ENCODE measurements around the gene TBX15.

The TBX15 gene

DNA sequence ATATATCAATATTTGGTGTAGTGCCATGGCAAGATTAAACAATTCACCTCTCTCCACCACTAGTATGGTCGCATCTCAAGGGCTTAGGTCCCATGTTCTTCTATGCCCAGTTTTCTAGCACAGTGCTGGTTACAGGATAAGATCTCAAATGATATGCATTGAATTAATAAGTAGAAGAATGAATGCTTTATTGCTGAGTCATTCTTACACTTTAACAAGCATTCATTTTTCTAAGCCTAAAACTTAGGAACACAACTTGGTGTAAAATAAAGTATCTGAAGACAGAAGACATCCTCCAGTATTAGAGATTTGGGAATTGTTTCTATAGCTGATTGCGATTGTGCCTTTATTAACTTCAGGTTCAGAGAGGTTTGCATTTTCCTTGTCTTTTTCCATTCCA is 85.8 kb downstream of the TBX15 start:
- Histone ChIP-seq H3K4me1 (ENCODE audit: low read length) (no peaks in the 10 kb centered on the region), H3K4me3 (ENCODE audit: low read length) (no peak overlapping the region), H4K20me1 (ENCODE audit: insufficient read depth, low read length) (no peaks in the 10 kb centered on the region), H2AFZ (ENCODE audit: low read depth, low read length) (no peak overlapping the region), H3K4me2 (ENCODE audit: low read length) (no peak overlapping the region), H3K9ac (ENCODE audit: low read length) (no peak overlapping the region), H3K27ac (ENCODE audit: low read length) (no peak overlapping the region), H3K9me3 (ENCODE audit: insufficient read depth, low read length) (no peaks in the 10 kb centered on the region), H3K27me3 (ENCODE audit: low read depth, low read length) (no peaks in the 10 kb centered on the region), H3K36me3 (replicated peaks; ENCODE audit: low read depth, low read length) (no peaks in the 10 kb centered on the region), H3K79me2 (ENCODE audit: low read length) (no peaks in the 10 kb centered on the region)
- TF ChIP-seq EZH2phosphoT487 (IDR thresholded peaks at IDR 0.05; ENCODE audit: low read depth) = no peak
- TF ChIP-seq, protein P1, sequence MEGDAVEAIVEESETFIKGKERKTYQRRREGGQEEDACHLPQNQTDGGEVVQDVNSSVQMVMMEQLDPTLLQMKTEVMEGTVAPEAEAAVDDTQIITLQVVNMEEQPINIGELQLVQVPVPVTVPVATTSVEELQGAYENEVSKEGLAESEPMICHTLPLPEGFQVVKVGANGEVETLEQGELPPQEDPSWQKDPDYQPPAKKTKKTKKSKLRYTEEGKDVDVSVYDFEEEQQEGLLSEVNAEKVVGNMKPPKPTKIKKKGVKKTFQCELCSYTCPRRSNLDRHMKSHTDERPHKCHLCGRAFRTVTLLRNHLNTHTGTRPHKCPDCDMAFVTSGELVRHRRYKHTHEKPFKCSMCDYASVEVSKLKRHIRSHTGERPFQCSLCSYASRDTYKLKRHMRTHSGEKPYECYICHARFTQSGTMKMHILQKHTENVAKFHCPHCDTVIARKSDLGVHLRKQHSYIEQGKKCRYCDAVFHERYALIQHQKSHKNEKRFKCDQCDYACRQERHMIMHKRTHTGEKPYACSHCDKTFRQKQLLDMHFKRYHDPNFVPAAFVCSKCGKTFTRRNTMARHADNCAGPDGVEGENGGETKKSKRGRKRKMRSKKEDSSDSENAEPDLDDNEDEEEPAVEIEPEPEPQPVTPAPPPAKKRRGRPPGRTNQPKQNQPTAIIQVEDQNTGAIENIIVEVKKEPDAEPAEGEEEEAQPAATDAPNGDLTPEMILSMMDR (IDR thresholded peaks at IDR 0.05; ENCODE audit: low read depth, low read length) = no peak

DNA sequence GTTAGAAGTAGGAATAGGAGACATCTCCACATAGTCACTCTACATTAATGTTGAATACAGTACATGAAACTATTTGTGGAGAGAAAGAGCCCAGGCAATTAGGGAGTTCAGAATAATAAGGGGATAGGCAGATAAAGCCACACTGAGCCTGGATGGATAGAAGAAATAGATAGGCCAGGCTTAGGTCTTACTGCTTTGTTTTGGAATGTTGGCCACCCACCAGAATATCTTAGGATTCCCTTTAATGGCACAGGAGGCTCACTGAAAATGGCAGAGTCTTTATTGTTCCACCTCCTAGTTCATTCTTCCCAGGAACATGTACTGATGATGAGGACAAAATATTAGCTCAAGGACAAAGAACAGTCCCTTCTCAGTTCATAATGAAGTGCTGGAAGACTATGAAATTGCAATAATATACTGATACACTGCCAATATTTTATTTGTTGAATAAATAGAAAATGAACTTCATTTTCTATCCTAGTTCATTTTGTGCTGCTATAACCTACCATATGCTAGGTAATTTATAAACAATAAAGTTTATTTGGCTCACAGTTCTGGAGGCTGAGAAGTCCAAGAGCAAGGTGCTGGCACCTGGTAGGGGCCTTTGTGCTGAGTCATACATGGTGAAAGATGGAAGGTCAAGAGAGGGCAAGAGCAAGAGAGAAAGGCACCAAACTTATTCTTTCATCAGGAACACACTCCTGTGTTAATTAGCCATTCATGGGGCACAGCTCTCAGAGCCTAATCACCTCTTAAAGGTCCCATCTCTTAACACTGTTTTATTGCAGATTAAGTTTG is 87.3 kb downstream of the TBX15 start:
- Histone ChIP-seq H3K79me2 (ENCODE audit: low read length) (no peaks in the 10 kb centered on the region), H2AFZ (ENCODE audit: low read depth, low read length) (no peak overlapping the region), H3K27ac (ENCODE audit: low read length) (no peak overlapping the region), H3K9me3 (ENCODE audit: insufficient read depth, low read length) (no peaks in the 10 kb centered on the region), H3K36me3 (replicated peaks; ENCODE audit: low read depth, low read length) (no peaks in the 10 kb centered on the region), H3K4me3 (ENCODE audit: low read length) (no peak overlapping the region), H4K20me1 (ENCODE audit: insufficient read depth, low read length) (no peaks in the 10 kb centered on the region), H3K27me3 (ENCODE audit: low read depth, low read length) (no peaks in the 10 kb centered on the region), H3K4me1 (ENCODE audit: low read length) (no peaks in the 10 kb centered on the region), H3K4me2 (ENCODE audit: low read length) (no peak overlapping the region), H3K9ac (ENCODE audit: low read length) (no peak overlapping the region)
- no peak for TF ChIP-seq EZH2phosphoT487 (IDR thresholded peaks at IDR 0.05; ENCODE audit: low read depth)
- TF ChIP-seq, protein P1 (IDR thresholded peaks at IDR 0.05; ENCODE audit: low read depth, low read length) = no peak

DNA sequence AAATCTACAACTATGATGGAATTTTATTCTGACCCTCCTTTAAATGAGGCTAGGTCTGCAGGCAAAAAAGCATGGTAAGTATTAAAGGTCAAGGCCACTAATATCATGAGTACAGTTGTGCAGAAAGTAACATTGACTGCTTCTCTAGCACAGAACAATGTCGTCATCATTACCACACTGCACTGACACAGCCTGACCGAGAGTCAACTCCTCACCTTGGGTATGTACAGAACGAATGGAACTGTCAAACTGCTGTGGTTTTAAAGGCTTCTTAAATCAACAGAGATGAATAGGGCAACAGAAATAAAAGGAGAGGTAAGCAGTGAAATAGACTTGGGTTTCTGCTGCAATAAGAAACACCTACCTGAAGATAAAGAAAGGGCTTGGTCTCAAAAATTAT is 88.8 kb downstream of the TBX15 start:
- Histone ChIP-seq H3K4me1 (ENCODE audit: low read length) (no peaks in the 10 kb centered on the region), H3K9me3 (ENCODE audit: insufficient read depth, low read length) (no peaks in the 10 kb centered on the region), H3K9ac (ENCODE audit: low read length) (no peak overlapping the region), H3K79me2 (ENCODE audit: low read length) (no peaks in the 10 kb centered on the region), H3K27ac (ENCODE audit: low read length) (no peak overlapping the region), H3K4me3 (ENCODE audit: low read length) (no peak overlapping the region), H3K4me2 (ENCODE audit: low read length) (no peak overlapping the region), H2AFZ (ENCODE audit: low read depth, low read length) (no peak overlapping the region), H3K36me3 (replicated peaks; ENCODE audit: low read depth, low read length) (no peaks in the 10 kb centered on the region), H3K27me3 (ENCODE audit: low read depth, low read length) (no peaks in the 10 kb centered on the region), H4K20me1 (ENCODE audit: insufficient read depth, low read length) (no peaks in the 10 kb centered on the region)
- TF ChIP-seq, protein P1 (IDR thresholded peaks at IDR 0.05; ENCODE audit: low read depth, low read length) = no peak
- TF ChIP-seq EZH2phosphoT487 (IDR thresholded peaks at IDR 0.05; ENCODE audit: low read depth) = no peak

DNA sequence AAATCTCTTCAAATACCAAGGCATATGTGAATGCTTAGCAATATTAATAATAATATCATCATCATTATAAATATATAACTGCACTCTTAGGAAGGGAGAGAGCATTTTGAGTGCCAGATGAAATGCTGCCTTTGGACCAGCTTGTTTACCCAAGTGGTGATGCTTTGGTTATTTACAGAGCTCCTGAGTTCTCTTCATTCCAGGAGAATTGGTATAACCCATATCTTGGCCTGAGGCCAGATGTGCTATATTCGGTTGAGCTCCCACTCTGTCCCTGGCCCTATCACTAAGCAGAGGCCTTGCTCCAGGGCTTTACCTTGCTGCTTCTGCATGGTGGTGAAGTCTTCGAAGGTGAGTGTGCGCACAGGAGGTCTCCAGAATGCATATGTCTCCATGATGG is 89.4 kb downstream of the TBX15 start:
- no peak overlapping the region for H3K4me3 ChIP-seq (ENCODE audit: low read length)
- H3K9me3 ChIP-seq (ENCODE audit: insufficient read depth, low read length) = no peaks in the 10 kb centered on the region
- no peak overlapping the region for H3K27ac ChIP-seq (ENCODE audit: low read length)
- H4K20me1 ChIP-seq (ENCODE audit: insufficient read depth, low read length) = no peaks in the 10 kb centered on the region
- no peaks in the 10 kb centered on the region for H3K4me1 ChIP-seq (ENCODE audit: low read length)
- H3K27me3 ChIP-seq (ENCODE audit: low read depth, low read length) = no peaks in the 10 kb centered on the region
- no peak overlapping the region for H3K9ac ChIP-seq (ENCODE audit: low read length)
- H3K4me2 ChIP-seq (ENCODE audit: low read length) = no peak overlapping the region
- TF ChIP-seq EZH2phosphoT487 (IDR thresholded peaks at IDR 0.05; ENCODE audit: low read depth) = no peak
- TF ChIP-seq, protein P1 (IDR thresholded peaks at IDR 0.05; ENCODE audit: low read depth, low read length) = no peak
- H3K79me2 ChIP-seq (ENCODE audit: low read length) = no peaks in the 10 kb centered on the region
- H2AFZ ChIP-seq (ENCODE audit: low read depth, low read length) = no peak overlapping the region
- no peaks in the 10 kb centered on the region for H3K36me3 ChIP-seq (replicated peaks; ENCODE audit: low read depth, low read length)

Measured in OCI-LY3 (cell line).